Spleen (tissue), 7 donors: ENCODE data around the gene ZNF771.

Experiments used
- CTCF ChIP-seq, 11 experiments: fragments of 200-600 bp in 7 of 11; fragments of 450-650 bp in 4 of 11; sonication (generic) in 4 of 11; IDR thresholded peaks in 8 of 11; conservative IDR thresholded peaks in 3 of 11; 1 replicate in 7 of 11; 2 replicates in 4 of 11; pipeline versions ENCODE4 v1.4.0 to v1.8.0; 2016 to 2021; ENCODE audit warnings: antibody characterized with exemption in 11 of 11, inconsistent platforms in 4 of 11, mild to moderate bottlenecking in 1 of 11
- POLR2A ChIP-seq, 3 donors: fragments of 450-650 bp; IDR thresholded peaks; one replicate each; pipeline ENCODE4 v1.5.1; 2017; ENCODE audit warnings: antibody characterized with exemption in 3 of 3, mild to moderate bottlenecking in 1 of 3
- donor health status: DM: no; HTN: no; CAD: no; lungs with moderate emphysema.
- donor health status: DM: no; HTN: no; CAD: no.
- donor health status: DM: no; HTN: no; CAD: no.

DNA sequence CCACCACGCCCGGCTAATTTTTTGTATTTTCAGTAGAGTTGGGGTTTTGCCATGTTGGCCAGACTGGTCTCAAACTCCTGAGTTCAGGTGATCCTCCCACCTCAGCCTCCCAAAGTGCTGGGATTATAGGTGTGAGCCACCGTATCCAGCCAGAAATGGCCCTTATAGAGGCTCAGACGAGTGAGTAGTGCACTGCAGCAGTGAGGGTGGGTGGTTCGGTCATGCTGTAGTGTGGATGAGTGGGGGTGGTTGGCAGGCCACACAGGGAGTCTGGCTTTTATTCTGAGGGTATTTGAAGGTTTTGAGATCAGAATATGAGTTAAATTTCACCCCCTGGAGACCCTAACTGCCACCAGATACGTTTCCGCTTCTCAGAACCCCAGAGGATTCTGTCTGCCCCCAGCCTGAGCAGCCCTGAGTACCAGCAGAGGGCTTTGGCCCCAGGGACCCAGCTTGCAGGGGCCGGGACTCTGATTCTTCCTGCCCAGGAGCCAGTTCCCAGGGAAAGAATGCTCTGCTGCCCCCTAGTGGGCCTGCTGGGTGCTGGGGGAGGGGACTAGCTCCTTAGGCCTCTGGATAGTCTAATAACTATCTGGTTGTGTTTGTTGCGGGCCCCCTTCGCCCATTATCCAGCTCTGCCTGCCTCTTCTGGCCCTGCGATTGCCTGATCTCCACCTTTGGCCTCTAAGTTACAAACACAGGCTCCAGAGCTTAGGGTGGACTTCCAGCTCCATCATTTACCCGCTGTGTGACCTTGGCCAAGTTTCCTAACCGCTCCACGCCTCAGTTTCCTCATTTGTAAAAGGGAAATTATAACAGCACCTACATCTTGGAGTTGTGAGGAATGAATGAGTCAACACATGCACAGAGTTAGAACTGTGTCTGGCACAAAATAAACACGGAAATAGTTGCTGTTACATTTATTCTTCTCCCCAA is 2.0 kb downstream of the ZNF771 start:
- TF ChIP-seq POLR2A (IDR thresholded peaks at IDR 0.05) (no peak), CTCF (IDR thresholded peaks at IDR 0.05 in 8 of 11, conservative IDR thresholded peaks at IDR 0.05 in 3 of 11) (peak; percentile 83 to 98 (median 95))
